Stimulated activated CD4-positive, alpha-beta T cell treated with anti-CD3 and anti-CD28 coated beads, Interleukin-1b, Interleukin-23, amount 100 ng/mL, for 24 hours (primary cell): ENCODE measurements around the gene NCK1.
"Not testable (repeated sequence)": the region's sequence is repeated elsewhere in the genome, so short reads cannot be mapped to it uniquely, and the experiment has no call there.

Experiments used
- DNase-seq, 4 experiments: peaks; one replicate each; pipeline ENCODE4 v3.0.0-alpha.2; 2020; ENCODE audit warnings: low read depth in 4 of 4, low spot score in 1 of 4

NCK1 gene

GRCh38 chr3:136946978-136947377 lies 85.0 kb downstream of the NCK1 start:
- DNase-seq, result no peak

GRCh38 chr3:136947477-136947876 lies 85.5 kb downstream of the NCK1 start:
- no peak for DNase-seq

- DNase-seq, result no peak
These were observed 87.1 kb downstream of the NCK1 start for GRCh38 chr3:136949146-136949545.

DNA sequence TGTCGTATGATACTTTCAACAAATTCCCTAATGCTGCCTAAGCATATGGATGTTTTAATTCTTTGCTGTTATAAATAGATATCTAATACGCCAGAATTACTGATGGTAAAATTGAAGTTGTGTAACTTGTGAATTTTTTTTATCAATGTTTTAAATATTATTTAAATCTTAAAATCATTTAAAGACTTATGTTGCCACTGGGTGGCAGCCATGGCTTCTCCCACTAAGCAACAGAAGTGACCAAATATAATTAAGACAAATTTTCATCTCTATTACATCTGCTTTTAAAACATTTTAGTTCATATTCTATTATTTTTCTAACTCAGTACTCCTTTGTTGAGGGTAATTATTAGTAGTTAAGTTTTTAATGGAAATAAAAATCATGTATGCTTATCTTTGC lies 87.7 kb downstream of the NCK1 start:
- no peak for DNase-seq

- no peak for DNase-seq
These were observed 88.6 kb downstream of the NCK1 start for GRCh38 chr3:136950623-136951022.

DNA sequence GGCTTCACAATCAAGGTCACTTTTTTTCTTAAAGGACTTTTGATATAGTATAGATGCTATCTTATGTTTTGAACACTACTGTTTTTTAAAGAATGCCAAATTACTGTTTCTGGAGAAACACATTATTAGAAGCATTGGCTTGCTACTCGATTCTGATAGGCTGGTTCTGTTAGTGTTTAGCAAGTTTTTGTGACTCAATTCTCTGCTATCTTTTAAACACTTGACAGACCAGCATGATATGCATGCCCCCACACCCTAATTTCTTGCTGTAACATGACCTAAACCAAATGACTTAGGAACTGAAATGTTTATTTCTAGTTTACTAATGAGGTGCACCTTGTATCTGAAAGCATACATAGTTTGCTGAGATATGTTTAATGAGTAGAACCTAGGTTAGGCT lies 90.3 kb downstream of the NCK1 start:
- no peak for DNase-seq

- DNase-seq, result no peak
These were observed 92.2 kb downstream of the NCK1 start for GRCh38 chr3:136954251-136954650.

DNA sequence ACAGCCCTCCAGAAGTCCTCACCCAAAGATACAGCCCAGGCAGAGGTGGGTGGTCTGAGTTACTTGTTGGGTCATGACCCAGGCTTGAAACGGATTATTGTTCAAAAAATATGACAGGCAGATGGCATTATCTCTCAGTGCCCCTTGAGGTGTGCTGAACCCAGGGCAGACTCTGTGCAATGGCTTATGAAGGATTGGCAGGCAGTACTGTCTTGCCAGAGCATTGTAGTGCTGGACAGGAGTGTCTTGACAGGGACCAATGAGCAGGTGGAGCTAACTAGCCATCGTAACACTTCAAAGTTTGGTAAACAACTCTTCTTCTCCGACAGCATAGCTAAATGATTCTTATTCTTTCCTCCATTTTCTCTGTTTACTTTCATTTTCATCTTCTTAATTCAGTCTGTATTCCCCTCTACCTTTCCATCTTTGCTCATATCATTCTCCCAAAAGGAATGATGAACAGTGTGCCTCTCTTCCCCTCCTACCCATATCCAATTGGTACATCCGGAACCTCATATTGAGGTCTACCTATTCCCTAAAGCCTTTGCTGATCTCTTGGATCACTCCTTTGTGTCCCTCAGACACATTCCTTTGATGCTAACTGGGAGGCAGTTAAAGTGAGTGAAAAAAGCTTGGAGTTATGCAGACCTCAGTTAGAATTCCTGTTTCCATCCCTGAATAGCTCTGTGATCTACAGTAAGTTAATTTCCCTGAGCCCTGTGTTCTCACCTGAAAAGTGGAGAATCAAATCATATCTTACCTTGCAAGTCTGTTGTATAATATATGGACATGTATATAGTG lies 93.2 kb downstream of the NCK1 start:
- DNase-seq, result no peak

- no peak for DNase-seq
These were observed 93.8 kb downstream of the NCK1 start for GRCh38 chr3:136955813-136956212.

DNA sequence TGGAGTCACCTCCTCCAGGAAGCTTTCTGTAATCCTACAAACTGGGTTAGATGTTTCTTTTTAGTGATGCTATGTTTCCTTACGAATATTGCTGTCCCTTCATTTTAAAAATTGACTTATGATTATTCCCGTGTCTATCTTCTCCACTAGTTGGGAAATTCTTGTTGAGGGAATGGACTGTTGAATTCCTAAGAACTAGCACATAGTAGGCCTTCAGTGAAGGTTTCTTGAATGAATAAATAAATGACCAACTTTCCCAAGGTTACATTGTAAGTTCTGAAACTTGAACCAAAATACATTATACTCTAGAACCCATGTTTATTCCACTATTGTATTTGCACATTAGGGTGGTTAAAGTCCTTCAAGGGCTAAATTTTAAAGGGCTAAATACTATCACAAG lies 95.0 kb downstream of the NCK1 start:
- DNase-seq, result no peak

DNA sequence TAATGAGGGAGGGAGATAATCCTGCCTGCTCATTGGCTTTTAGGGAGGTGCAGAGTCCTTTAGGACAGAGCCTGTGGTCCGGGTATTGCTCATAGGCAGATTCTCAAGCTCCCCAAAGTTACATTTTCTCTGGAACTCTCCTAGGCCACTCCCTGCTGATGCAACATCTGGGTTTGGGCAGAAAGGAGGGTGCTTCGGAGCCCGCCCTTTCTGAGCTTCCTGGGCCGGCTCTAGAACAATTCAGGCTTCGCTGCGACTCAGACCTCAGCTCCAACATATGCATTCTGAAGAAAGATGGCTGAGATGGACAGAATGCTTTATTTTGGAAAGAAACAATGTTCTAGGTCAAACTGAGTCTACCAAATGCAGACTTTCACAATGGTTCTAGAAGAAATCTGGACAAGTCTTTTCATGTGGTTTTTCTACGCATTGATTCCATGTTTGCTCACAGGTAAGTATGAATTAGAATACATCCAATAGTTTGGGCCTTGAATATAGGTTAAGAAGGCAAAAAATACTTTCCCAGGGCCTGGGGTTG lies 95.8 kb downstream of the NCK1 start, which contains the start of gene IL20RB:
IL20RB (plus strand) TSS at position 233 of the 538 bp plus-strand sequence; CDS start at position 364, 131 bp downstream.
- DNase-seq, result no peak

DNA sequence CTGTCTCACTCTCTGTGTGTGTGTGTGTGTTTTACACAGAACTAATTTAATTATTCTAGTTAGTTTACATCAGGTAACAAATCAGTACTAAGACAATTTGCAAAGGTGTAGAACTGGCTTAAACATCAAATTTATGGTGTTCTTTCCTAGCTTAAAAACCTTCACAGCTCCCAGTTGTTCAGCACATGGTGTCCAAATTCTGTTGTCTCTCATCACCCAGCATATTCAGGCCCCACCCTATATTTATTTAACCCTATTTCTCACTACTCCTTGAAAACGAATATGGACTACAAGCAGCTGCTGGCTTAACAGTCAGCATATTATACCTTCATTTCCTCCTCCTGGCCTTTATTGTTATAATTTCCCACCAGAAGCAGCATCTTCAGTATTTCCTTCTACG lies 96.9 kb downstream of the NCK1 start:
- DNase-seq, result no peak

- DNase-seq, result no peak
These were observed 97.6 kb downstream of the NCK1 start for GRCh38 chr3:136959599-136959998.

- DNase-seq, result no peak
These were observed 99.1 kb downstream of the NCK1 start for GRCh38 chr3:136960838-136961836.

GRCh38 chr3:136962927-136963326 lies 100.9 kb downstream of the NCK1 start:
- DNase-seq, result no peak

- not testable (repeated sequence) for DNase-seq
These were observed 107.5 kb downstream of the NCK1 start for GRCh38 chr3:136969539-136969938.

DNA sequence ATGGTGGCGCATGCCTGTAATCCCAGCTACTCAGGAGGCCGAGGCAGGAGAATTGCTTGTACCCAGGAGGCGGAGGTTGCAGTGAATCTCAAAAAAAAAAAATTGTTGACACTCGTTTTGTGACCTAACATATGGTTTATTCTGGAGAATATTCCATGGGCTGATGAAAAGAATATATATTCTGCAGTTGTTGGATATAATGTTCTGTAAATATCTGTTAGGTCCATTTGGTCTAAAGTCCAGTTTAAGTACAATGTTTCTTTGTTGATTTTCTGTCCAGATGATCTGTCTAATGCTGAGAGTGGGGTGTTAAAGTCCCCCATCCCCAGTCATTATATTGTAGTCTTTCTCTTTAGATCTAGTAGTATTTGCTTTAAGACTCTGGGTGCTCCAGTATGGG lies 111.3 kb downstream of the NCK1 start:
- DNase-seq, result no peak

GRCh38 chr3:136974670-136975069 lies 112.7 kb downstream of the NCK1 start:
- no peak for DNase-seq

GRCh38 chr3:136979204-136979603 lies 117.2 kb downstream of the NCK1 start:
- DNase-seq, result no peak

DNA sequence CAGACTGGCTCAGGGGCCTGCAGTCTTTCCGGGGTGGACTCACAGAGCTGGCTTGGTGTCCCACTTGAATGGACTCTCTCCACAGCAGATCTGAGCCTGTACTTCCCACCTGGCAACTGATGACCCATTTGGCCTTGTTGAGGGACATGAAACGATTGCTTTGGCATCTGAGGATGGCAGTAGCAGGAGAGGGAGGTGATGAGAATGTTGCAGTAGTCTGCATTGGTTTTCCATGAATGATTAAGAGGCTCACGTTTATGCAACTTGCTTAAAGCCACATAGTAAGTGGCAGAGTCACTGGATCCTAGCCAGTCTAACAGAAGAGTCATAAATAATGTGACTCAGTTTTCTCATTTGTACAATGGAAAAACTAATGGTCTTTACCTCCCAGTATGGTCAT lies 117.7 kb downstream of the NCK1 start:
- DNase-seq, result no peak

- DNase-seq, result no peak
These were observed 120.0 kb downstream of the NCK1 start for GRCh38 chr3:136982033-136982432.
